SU-DHL-6 (cell line): ENCODE measurements around the gene TIRAP.

Source experiments
- CTCF ChIP-seq: fragments of 200-600 bp; sonication (generic); IDR thresholded peaks from one replicate; pipeline ENCODE4 v1.5.1; 2017; ENCODE audit warnings: antibody characterized with exemption, mild to moderate bottlenecking, low read length, moderate library complexity; ENCODE audit not compliant: insufficient read depth, poor library complexity, severe bottlenecking
- EZH2phosphoT487 ChIP-seq: fragments of 200-600 bp; sonication (generic), shearing (Covaris generic); conservative IDR thresholded peaks from 2 replicates; pipeline ENCODE4 v1.6.1; 2018; ENCODE audit warnings: mild to moderate bottlenecking, antibody characterized with exemption, low read length, moderate library complexity, mixed read lengths

GRCh38 chr11:126267650-126268049 lies 15.2 kb upstream of the TIRAP start:
- TF ChIP-seq EZH2phosphoT487 (no peak), CTCF (no peak)
